H1 (cell line): Measurements from ENCODE around the gene BBS5. TPM values are rescaled to one million over a fixed set of nuclear protein-coding genes. Genes with fewer than 3 reads are reported as not detected.

ENCODE experiments used
- CTCF ChIA-PET: fragments of 300-600 bp; sonication (Branson Sonifier 250); formaldehyde crosslinking; loops from one replicate; lab custom pipeline; 2021; ENCODE audit not compliant: partially characterized antibody; lab: Charles Lee
- POLR2A ChIA-PET: fragments of 300-600 bp; sonication (Branson Sonifier 250); formaldehyde crosslinking; loops from one replicate; lab custom pipeline; 2021; ENCODE audit warnings: inconsistent platforms; ENCODE audit not compliant: partially characterized antibody; lab: Charles Lee
- DNase-seq, 2 experiments: peaks; one replicate each; pipeline versions ENCODE4 v3.0.0 to v3.0.0-alpha.2; 2010 to 2022; ENCODE audit warnings: low spot score in 2 of 2, low read depth in 1 of 2, mixed read lengths in 1 of 2
- FAIRE-seq: peaks from 2 replicates; lab custom pipeline; 2011; peaks lifted over from hg19 to GRCh38; lab: Jason Lieb, UNC
- H2AFZ ChIP-seq: 2 replicates; pipeline ENCODE4 v1.8.1; 2012; ENCODE audit warnings: low read length, inconsistent platforms
- H2AK5ac ChIP-seq: 2 replicates; pipeline ENCODE4 v1.6.1; 2013; ENCODE audit warnings: low read depth, low read length
- H2BK120ac ChIP-seq: replicated peaks from 2 replicates; pipeline ENCODE3; 2013; ENCODE audit warnings: low read depth, low read length, inconsistent platforms
- H2BK12ac ChIP-seq: 2 replicates; pipeline ENCODE4 v1.6.1; 2013; ENCODE audit warnings: low read depth, low read length
- H2BK15ac ChIP-seq: 2 replicates; pipeline ENCODE4 v1.6.1; 2013; ENCODE audit warnings: low read length
- H2BK20ac ChIP-seq: 2 replicates; pipeline ENCODE4 v1.6.1; 2013; ENCODE audit warnings: low read length
- H2BK5ac ChIP-seq: 2 replicates; pipeline ENCODE4 v1.6.1; 2013; ENCODE audit warnings: low read depth, low read length
- H3K14ac ChIP-seq: 2 replicates; pipeline ENCODE4 v1.6.1; 2013; ENCODE audit warnings: inconsistent platforms; ENCODE audit not compliant: insufficient read length
- H3K18ac ChIP-seq: 2 replicates; pipeline ENCODE4 v1.6.1; 2013; ENCODE audit warnings: low read length; ENCODE audit errors: extremely low read depth
- H3K23ac ChIP-seq: 2 replicates; pipeline ENCODE4 v1.6.1; 2013; ENCODE audit warnings: inconsistent platforms; ENCODE audit not compliant: insufficient read length
- H3K23me2 ChIP-seq: 2 replicates; pipeline ENCODE4 v1.6.1; 2013; ENCODE audit warnings: low read depth, low read length
- H3K27ac ChIP-seq: 2 replicates; pipeline ENCODE4 v1.6.1; 2011; ENCODE audit warnings: low read depth, low read length, inconsistent platforms
- H3K27me3 ChIP-seq, 4 experiments: replicated peaks in 1 of 4; 1 replicate in 1 of 4; 2 replicates in 3 of 4; pipeline versions ENCODE4 v1.6.1 to v1.8.1; 2011 to 2013; ENCODE audit warnings: low read length in 3 of 4, mild to moderate bottlenecking in 3 of 4, inconsistent platforms in 2 of 4, mixed read lengths in 2 of 4, moderate library complexity in 1 of 4; ENCODE audit not compliant: control insufficient read depth in 3 of 4, insufficient read depth in 3 of 4; ENCODE audit errors: extremely low read depth in 1 of 4
- H3K36me3 ChIP-seq, 4 experiments: 2 replicates each; pipeline versions ENCODE4 v1.6.1 to v1.8.1; 2011 to 2013; ENCODE audit warnings: mild to moderate bottlenecking in 4 of 4, low read length in 3 of 4, moderate library complexity in 2 of 4, control low read depth in 1 of 4, inconsistent platforms in 1 of 4; ENCODE audit not compliant: insufficient read depth in 4 of 4, control insufficient read depth in 2 of 4
- H3K4ac ChIP-seq: replicated peaks from 2 replicates; pipeline ENCODE3; 2013; ENCODE audit warnings: low read length, low read depth, mixed read lengths, inconsistent platforms; ENCODE audit not compliant: insufficient read length
- H3K4me1 ChIP-seq, 4 experiments: replicated peaks in 1 of 4; 1 replicate in 1 of 4; 2 replicates in 3 of 4; pipeline versions ENCODE4 v1.6.1 to v1.8.1; 2011 to 2013; ENCODE audit warnings: low read length in 3 of 4, inconsistent platforms in 2 of 4, mixed read lengths in 1 of 4; ENCODE audit not compliant: insufficient read depth in 4 of 4, control insufficient read depth in 3 of 4
- H3K4me2 ChIP-seq, 2 experiments: 2 replicates each; pipeline versions ENCODE4 v1.6.1 to v1.8.1; 2011 to 2013; ENCODE audit warnings: low read depth in 2 of 2, low read length in 2 of 2, control low read depth in 1 of 2, inconsistent platforms in 1 of 2, mild to moderate bottlenecking in 1 of 2; ENCODE audit not compliant: insufficient read depth in 1 of 2
- H3K4me3 ChIP-seq, 4 experiments: fragments of 200-600, 300-600 bp in 1 of 4; sonication (generic), shearing (Covaris generic), sonication (Bioruptor Twin) in 1 of 4; 2 replicates each; pipeline versions ENCODE4 v1.5.1 to v1.8.1; 2011 to 2016; ENCODE audit warnings: low read length in 4 of 4, low read depth in 3 of 4, control low read depth in 2 of 4, inconsistent platforms in 2 of 4, mild to moderate bottlenecking in 2 of 4, mixed read lengths in 1 of 4, moderate library complexity in 1 of 4; ENCODE audit not compliant: insufficient read depth in 2 of 4; ENCODE audit errors: extremely low read depth in 1 of 4
- H3K56ac ChIP-seq: replicated peaks from 2 replicates; pipeline ENCODE3; 2013; ENCODE audit warnings: low read depth, mild to moderate bottlenecking, mixed read lengths, low read length, inconsistent platforms; ENCODE audit not compliant: insufficient read length
- H3K79me1 ChIP-seq: 2 replicates; pipeline ENCODE4 v1.6.1; 2013; ENCODE audit warnings: low read depth, low read length, control low read depth
- H3K79me2 ChIP-seq, 2 experiments: 2 replicates each; pipeline versions ENCODE4 v1.6.1 to v1.8.1; 2012 to 2013; ENCODE audit warnings: low read length in 2 of 2, mild to moderate bottlenecking in 2 of 2, inconsistent platforms in 1 of 2; ENCODE audit not compliant: insufficient read depth in 2 of 2, control insufficient read depth in 1 of 2
- H3K9ac ChIP-seq, 4 experiments: replicated peaks in 1 of 4; 1 replicate in 1 of 4; 2 replicates in 3 of 4; pipeline versions ENCODE4 v1.6.1 to v1.8.1; 2011 to 2013; ENCODE audit warnings: low read depth in 3 of 4, low read length in 3 of 4, control low read depth in 2 of 4, mild to moderate bottlenecking in 2 of 4, moderate library complexity in 2 of 4, inconsistent platforms in 1 of 4; ENCODE audit errors: extremely low read depth in 1 of 4
- H3K9me3 ChIP-seq, 2 experiments: 2 replicates each; pipeline versions ENCODE4 v1.6.1 to v1.8.1; 2012 to 2013; ENCODE audit warnings: mild to moderate bottlenecking in 2 of 2, moderate library complexity in 2 of 2, control low read depth in 1 of 2, inconsistent platforms in 1 of 2, low read depth in 1 of 2, low read length in 1 of 2, mixed read lengths in 1 of 2; ENCODE audit not compliant: insufficient read depth in 2 of 2
- H4K20me1 ChIP-seq, 2 experiments: replicated peaks in 1 of 2; 2 replicates each; pipeline versions ENCODE3 to v1.8.1; 2011 to 2013; ENCODE audit warnings: inconsistent platforms in 2 of 2, low read length in 2 of 2, mild to moderate bottlenecking in 1 of 2; ENCODE audit not compliant: insufficient read depth in 2 of 2, control insufficient read depth in 1 of 2
- H4K5ac ChIP-seq: 2 replicates; pipeline ENCODE4 v1.6.1; 2013; ENCODE audit warnings: low read length, low read depth, mixed read lengths, inconsistent platforms; ENCODE audit not compliant: insufficient read length
- H4K8ac ChIP-seq: 2 replicates; pipeline ENCODE4 v1.8.0; 2013; ENCODE audit warnings: mild to moderate bottlenecking, moderate library complexity, low read length, inconsistent platforms; ENCODE audit not compliant: insufficient read depth; ENCODE audit errors: extremely low read depth
- H4K91ac ChIP-seq: replicated peaks from 2 replicates; pipeline ENCODE3; 2013; ENCODE audit warnings: low read length, mixed read lengths, inconsistent platforms; ENCODE audit not compliant: insufficient read length
- BCL11A ChIP-seq, 2 experiments: IDR thresholded peaks; one replicate each; pipeline ENCODE4 v1.6.1; 2011; ENCODE audit warnings: low read depth in 2 of 2, low read length in 2 of 2, mild to moderate bottlenecking in 2 of 2
- CHD1 ChIP-seq: IDR thresholded peaks from 2 replicates; pipeline ENCODE4 v1.6.1; 2012; ENCODE audit warnings: low read depth, low read length, improper control_type of control experiment
- CREB1 ChIP-seq: IDR thresholded peaks from 2 replicates; pipeline ENCODE4 v1.6.1; 2012; ENCODE audit warnings: inconsistent platforms
- E2F6 ChIP-seq: IDR thresholded peaks from 2 replicates; pipeline ENCODE4 v1.6.1; 2012; ENCODE audit warnings: inconsistent platforms
- NRF1 ChIP-seq: IDR thresholded peaks from 2 replicates; pipeline ENCODE4 v1.6.1; 2011; ENCODE audit warnings: mild to moderate bottlenecking, low read depth, low read length, improper control_type of control experiment
- PHF8 ChIP-seq: fragments of 200-600 bp; sonication (generic); conservative IDR thresholded peaks from 2 replicates; pipeline ENCODE4 v1.7.1; 2012; ENCODE audit warnings: low read depth, mild to moderate bottlenecking, inconsistent platforms, low read length, moderate library complexity
- POLR2A ChIP-seq, 2 experiments: IDR thresholded peaks; 1 replicate in 1 of 2; 2 replicates in 1 of 2; pipeline ENCODE4 v1.6.1; 2011; ENCODE audit warnings: low read depth in 2 of 2, low read length in 2 of 2, mild to moderate bottlenecking in 2 of 2; ENCODE audit errors: control extremely low read depth in 1 of 2
- RXRA ChIP-seq: IDR thresholded peaks from 2 replicates; pipeline ENCODE4 v1.6.1; 2011; ENCODE audit warnings: low read depth, mild to moderate bottlenecking, low read length, moderate library complexity; ENCODE audit not compliant: insufficient read depth
- WGBS, 2 experiments: shearing (Covaris generic) in 1 of 2; methylation state at CpG; one replicate each; pipeline versions ENCODE4 v1.1.6 to v1.1.7; 2013 to 2015; ENCODE audit warnings: low lambda C conversion rate in 2 of 2, mixed read lengths in 2 of 2, inconsistent platforms in 1 of 2, low coverage in 1 of 2, missing lambda C conversion rate in 1 of 2; ENCODE audit not compliant: insufficient replicate concordance in 2 of 2, insufficient coverage in 1 of 2, insufficient read length in 1 of 2; ENCODE audit errors: extremely low coverage in 1 of 2, missing lambda C conversion rate in 1 of 2; 5-methylcytosine and 5-hydroxymethylcytosine counted together
- polyA plus RNA-seq, 7 experiments: library from polyadenylated mRNA; depleted of rRNA in 3 of 7; stranded (reverse) in 5 of 7; unstranded in 2 of 7; fragments of >200 nt in 5 of 7; fragments of 200-250 nt in 2 of 7; gene quantifications; 1 replicate in 5 of 7; 2 replicates in 1 of 7; 4 replicates in 1 of 7; pipeline versions ENCODE4 v1.2.1 to v1.2.3, GENCODE V29; 2011 to 2013; ENCODE audit warnings: missing spikeins in 2 of 7, mixed read lengths in 2 of 7
- total RNA-seq: library from RNA; stranded (reverse); fragmentation: NEBNext Ultra II Directional; extraction: Animal tissue kit (Norgen Biotek cat#: 25700); gene quantifications from 2 replicates; pipeline ENCODE4 v1.2.1, GENCODE V29; 2021

The BBS5 gene
- total and polyA plus RNA-seq, 2 of the 8 experiments (the other 6 are each of a cell fraction or from before 2014, with no cell fraction given): 0.20 to 0.36 TPM

- Histone ChIP-seq H3K18ac (no peak overlapping the region), H2BK5ac (no peak overlapping the region), H3K14ac (no peak overlapping the region), H3K4me2 (no peak overlapping the region), H2BK15ac (no peak overlapping the region), H3K36me3 (no peaks in the 10 kb centered on the region), H2BK20ac (no peak overlapping the region), H3K9me3 (no peaks in the 10 kb centered on the region), H2BK120ac (no peak overlapping the region), H4K8ac (no peak overlapping the region), H2AFZ (no peak overlapping the region), H3K4me1 (no peaks in the 10 kb centered on the region), H4K91ac (no peak overlapping the region), H3K79me1 (no peaks in the 10 kb centered on the region), H4K5ac (no peak overlapping the region), H3K27me3 (no peaks in the 10 kb centered on the region), H3K56ac (no peak overlapping the region), H3K23ac (no peak overlapping the region), H3K4me3 (no peak overlapping the region), H3K27ac (no peak overlapping the region), H3K4ac (no peak overlapping the region), H3K23me2 (no peaks in the 10 kb centered on the region), H4K20me1 (no peaks in the 10 kb centered on the region), H2AK5ac (no peak overlapping the region)
- 82% methylated on average over 2 of the region's 2 CpGs; no CpG with 5 or more reads in 1 of the 2 experiments for WGBS, 2 experiments
- POLR2A ChIA-PET: interaction anchor here (0.6 kb wide), 1 partner anchor 325 kb away, joined by 3 read pairs; no protein-coding TSS in a partner anchor
- DNase-seq (no peak), FAIRE-seq (no peak)
- CTCF ChIA-PET: no interaction called here
- TF ChIP-seq POLR2A (IDR thresholded peaks at IDR 0.05; ENCODE audit: control extremely low read depth in 1 of 2, low read depth in 2 of 2, low read length in 2 of 2) (no peak), NRF1 (no peak), BCL11A (IDR thresholded peaks at IDR 0.05; ENCODE audit: low read depth in 2 of 2, low read length in 2 of 2) (no peak), PHF8 (no peak), CREB1 (no peak), CHD1 (no peak), E2F6 (no peak), RXRA (no peak)
- TF ChIP-seq, all 59 proteins: peak for 0
- no peak overlapping the region for H2BK12ac ChIP-seq
- H3K79me2 ChIP-seq: no peaks in the 10 kb centered on the region
- no peak overlapping the region for H3K9ac ChIP-seq
Measured at GRCh38 chr2:169464882-169465281, 14.4 kb upstream of the BBS5 start.
